Mucosa of rectum (tissue), 2 donors: ENCODE results near the gene HIPK4.

Experiments used
- H3K27ac ChIP-seq, 2 donors: one replicate each; pipeline ENCODE4 v1.7.0; 2013; ENCODE audit warnings: inconsistent platforms in 2 of 2, low read depth in 2 of 2, low read length in 2 of 2
- H3K27me3 ChIP-seq, 2 donors: one replicate each; pipeline ENCODE4 v1.7.0; 2013; ENCODE audit warnings: low read length in 2 of 2; ENCODE audit not compliant: control insufficient read depth in 2 of 2, insufficient read depth in 2 of 2
- H3K36me3 ChIP-seq, 2 donors: one replicate each; pipeline ENCODE4 v1.7.0; 2013; ENCODE audit warnings: low read length in 2 of 2; ENCODE audit not compliant: control insufficient read depth in 2 of 2, insufficient read depth in 2 of 2
- H3K4me1 ChIP-seq, 2 donors: one replicate each; pipeline ENCODE4 v1.7.0; 2013; ENCODE audit warnings: low read length in 2 of 2, mild to moderate bottlenecking in 1 of 2; ENCODE audit not compliant: control insufficient read depth in 2 of 2, insufficient read depth in 2 of 2
- H3K4me3 ChIP-seq, 2 donors: one replicate each; pipeline ENCODE4 v1.7.0; 2013; ENCODE audit warnings: low read length in 2 of 2
- H3K9ac ChIP-seq, 2 donors: one replicate each; pipeline ENCODE4 v1.7.0; 2013; ENCODE audit warnings: low read length in 2 of 2, low read depth in 1 of 2, mild to moderate bottlenecking in 1 of 2
- H3K9me3 ChIP-seq, 2 donors: one replicate each; pipeline ENCODE4 v1.7.0; 2013; ENCODE audit warnings: low read length in 2 of 2; ENCODE audit not compliant: control insufficient read depth in 2 of 2
- donor health status: healthy.
- donor health status: Normal muscosa, but diverticular disease.

The HIPK4 gene

DNA sequence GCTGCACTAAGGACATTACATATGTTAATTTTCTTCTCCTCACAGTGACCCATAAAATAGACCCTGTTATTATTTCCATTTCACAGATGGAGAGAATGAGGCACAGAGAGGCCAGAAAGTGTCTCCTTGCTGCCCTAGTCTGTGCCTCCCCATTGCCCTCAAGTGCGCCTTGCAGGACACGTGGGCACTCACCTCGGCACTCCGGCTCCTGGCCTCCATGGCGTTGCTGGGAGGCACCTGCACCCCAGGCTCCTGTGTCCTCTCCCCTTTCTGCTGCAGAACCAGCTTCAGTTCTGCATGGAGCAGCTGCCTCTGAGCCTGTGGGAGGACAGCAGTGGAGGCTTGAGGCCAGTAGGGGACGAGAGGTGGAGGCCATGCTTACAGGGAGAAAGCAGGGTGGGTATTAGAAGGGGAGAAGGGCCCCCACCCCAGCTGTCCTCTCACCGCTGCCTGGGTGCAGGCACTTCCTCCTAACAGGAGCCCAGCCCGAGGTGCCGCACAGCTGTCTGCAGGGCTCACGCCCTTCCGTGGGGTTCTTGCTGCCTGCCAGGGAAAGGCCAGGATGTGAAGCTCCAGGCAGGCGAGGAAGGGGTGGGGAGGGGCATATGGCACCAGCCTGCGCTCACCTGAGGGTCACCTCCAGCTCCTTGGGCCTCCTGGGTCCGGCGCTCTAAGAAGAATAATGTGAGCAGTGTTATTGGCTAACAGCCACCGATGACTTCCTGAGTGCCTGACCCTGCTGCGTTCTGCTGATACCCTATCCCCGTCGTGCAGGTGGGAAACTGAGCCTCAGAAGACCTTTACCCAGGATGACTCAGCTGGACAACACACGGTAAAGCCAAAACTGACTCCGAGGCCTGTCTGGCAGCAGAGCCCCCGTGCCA, 18.0 kb upstream of the HIPK4 start:
- Histone ChIP-seq H3K9ac (no peak overlapping the region), H3K27me3 (no peaks in the 10 kb centered on the region), H3K36me3 (no peaks in the 10 kb centered on the region), H3K4me1 (peaks cover 0 to 4% of the 10 kb centered on the region in 2 donors), H3K4me3 (no peak overlapping the region), H3K27ac (no peak overlapping the region), H3K9me3 (no peaks in the 10 kb centered on the region)

DNA sequence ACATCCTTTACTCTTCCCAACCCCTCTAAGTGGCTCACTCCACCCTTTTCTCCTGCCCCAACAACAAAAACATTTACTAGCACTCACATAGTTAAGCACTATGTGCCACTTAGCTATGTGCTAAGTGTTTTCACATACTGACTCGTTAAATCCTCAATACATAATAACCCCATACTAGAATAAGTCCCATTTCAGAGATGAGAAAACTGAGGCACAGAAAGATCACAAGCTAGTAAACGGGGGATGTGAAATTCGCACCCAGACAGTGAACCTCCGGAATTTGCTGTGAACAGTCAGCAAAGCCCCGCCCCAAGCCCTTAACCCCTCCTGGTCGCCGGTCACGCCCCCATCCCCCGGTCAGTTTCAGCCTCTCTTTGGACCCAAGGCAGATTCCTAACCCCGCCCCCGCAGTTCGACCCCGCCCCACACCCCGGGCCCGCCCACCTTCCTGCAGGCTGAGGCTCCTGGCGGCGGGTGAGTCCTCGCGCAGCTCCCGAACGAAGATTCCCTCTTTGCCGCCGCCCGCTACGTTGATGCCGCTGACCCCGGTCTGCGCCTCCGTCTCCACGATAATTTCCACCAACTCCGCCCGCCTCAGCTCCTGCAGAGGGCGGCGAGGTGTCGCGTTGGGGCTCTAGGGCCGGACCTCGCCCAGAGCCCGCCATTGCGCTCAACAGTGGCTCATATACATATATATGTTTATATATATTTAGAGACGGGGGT, 13.4 kb upstream of the HIPK4 start:
- H3K9me3 ChIP-seq: no peaks in the 10 kb centered on the region
- peak overlapping the region; percentile 56 to 68 for H3K9ac ChIP-seq
- no peaks in the 10 kb centered on the region for H3K36me3 ChIP-seq
- H3K4me1 ChIP-seq: peaks cover 0 to 4% of the 10 kb centered on the region in 2 donors
- H3K27me3 ChIP-seq: no peaks in the 10 kb centered on the region
- H3K27ac ChIP-seq: peak overlapping the region; percentile 59 to 78
- peak overlapping the region; percentile 62 to 71 for H3K4me3 ChIP-seq

DNA sequence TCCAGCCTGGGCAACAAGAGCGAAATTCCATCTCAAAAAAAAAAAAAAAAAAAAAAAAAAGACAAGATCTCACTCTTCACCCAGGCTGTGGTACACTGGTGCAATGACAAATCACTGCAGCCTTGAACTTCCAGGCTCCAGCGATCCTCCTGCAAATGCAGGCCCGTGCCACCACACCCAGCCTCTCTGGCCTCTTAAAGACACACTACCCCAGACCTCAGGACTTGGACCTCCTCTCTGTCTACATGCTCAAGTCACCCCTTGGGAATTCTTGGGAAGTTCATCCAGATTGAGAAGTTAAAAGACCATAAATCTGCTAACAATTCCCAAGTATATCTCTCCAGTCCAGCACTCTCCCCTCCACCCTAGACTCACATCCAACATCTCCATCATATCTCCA, 10.6 kb upstream of the HIPK4 start:
- Histone ChIP-seq H3K27ac (no peak overlapping the region), H3K36me3 (no peaks in the 10 kb centered on the region), H3K4me3 (no peak overlapping the region), H3K9me3 (no peaks in the 10 kb centered on the region), H3K9ac (no peak overlapping the region), H3K27me3 (no peaks in the 10 kb centered on the region), H3K4me1 (peaks cover 0 to 4% of the 10 kb centered on the region in 2 donors)

DNA sequence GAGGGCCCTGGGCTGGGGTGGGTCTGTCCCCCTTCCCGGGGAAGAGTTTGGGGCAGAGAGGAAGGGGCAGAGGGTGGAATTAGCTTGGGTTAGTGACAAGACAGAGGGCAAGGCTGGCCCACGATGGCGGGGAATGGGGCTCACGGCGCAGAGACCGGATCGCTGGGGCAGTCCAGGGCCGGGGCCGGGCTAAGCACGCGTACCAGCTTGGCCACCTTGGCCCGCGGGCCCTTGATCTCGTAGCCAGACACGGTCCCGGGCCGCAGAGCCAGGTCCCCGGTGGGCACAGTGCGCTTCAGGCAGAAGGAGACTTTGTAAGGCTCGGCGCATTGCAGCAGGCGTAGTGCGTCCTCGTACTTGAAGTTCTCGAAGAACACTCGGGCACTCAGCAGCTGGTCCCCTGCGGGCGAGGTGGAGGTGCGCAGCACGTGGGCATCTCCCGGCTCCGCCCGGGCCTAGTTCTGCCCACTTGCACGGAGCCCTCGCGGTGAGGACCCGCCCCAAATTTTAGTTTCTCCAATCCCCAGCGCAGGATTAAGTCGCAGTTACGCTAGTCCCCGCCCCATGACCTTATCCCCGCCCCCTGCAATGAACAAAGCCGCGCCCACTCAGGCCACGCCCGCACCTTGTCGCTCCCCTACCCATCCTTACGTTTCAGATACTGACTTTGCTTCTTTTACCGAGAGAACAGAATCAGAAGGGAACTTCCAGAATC, 8.6 kb upstream of the HIPK4 start:
- Histone ChIP-seq H3K4me3 (no peak overlapping the region), H3K36me3 (no peaks in the 10 kb centered on the region), H3K27me3 (no peaks in the 10 kb centered on the region), H3K27ac (no peak overlapping the region), H3K4me1 (peaks cover 0 to 4% of the 10 kb centered on the region in 2 donors), H3K9me3 (no peaks in the 10 kb centered on the region), H3K9ac (no peak overlapping the region)

DNA sequence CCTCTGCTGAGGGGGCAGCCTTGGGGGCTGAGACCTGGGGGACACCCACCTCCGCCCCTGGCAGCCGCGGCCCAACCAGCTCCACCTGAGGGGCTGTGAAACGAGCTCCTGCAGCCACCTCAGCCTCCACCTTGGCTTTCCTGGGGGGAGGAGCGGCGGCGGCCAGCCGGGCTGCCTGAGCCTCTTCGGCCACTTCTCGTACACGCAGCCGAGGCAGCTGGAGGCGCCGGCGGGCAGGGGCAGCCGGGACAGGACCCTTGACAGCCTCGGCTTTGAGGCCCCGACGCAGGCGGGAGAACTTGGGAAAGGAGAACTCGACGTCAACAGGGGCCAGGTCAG, 7.6 kb upstream of the HIPK4 start:
- Histone ChIP-seq H3K27ac (no peak overlapping the region), H3K9me3 (no peaks in the 10 kb centered on the region), H3K4me1 (peaks cover 0 to 4% of the 10 kb centered on the region in 2 donors), H3K9ac (no peak overlapping the region), H3K36me3 (no peaks in the 10 kb centered on the region), H3K4me3 (no peak overlapping the region), H3K27me3 (no peaks in the 10 kb centered on the region)

DNA sequence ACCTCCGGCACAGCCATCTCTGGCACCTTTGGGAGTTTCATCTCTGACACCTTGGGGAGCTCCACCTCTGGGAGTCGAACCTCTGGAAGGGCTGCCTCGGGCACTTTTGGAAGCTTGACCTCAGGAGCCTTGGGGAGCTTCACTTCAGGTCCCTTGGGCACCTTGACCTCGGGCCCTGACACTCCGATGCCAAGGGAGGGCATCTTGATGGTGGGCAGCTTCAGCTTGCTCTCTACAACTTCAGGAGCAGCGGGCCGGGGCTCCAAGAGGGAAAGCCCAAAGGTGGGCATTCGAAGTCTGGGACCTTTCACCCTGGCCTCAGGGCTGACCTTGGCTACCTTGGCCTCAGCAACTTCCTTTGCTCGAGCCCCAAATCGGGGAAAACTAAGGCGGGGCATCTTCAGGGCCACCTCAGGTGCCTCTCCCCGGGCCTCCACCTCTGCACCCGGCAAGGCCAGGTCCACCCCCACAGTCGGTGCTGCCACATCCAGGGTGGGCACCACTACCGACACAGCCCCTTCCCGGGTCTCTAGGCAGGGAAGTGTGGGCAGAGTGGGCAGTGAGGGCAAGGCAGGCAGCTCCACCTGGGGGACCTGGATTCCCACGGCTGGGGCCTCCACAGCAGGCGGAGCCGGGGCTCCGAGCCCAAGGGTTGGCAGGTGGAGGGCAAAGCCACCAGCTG, 7.0 kb upstream of the HIPK4 start:
- peaks cover 0 to 4% of the 10 kb centered on the region in 2 donors for H3K4me1 ChIP-seq
- no peaks in the 10 kb centered on the region for H3K27me3 ChIP-seq
- no peak overlapping the region for H3K9ac ChIP-seq
- H3K9me3 ChIP-seq: no peaks in the 10 kb centered on the region
- no peak overlapping the region for H3K4me3 ChIP-seq
- H3K36me3 ChIP-seq: no peaks in the 10 kb centered on the region
- no peak overlapping the region for H3K27ac ChIP-seq

DNA sequence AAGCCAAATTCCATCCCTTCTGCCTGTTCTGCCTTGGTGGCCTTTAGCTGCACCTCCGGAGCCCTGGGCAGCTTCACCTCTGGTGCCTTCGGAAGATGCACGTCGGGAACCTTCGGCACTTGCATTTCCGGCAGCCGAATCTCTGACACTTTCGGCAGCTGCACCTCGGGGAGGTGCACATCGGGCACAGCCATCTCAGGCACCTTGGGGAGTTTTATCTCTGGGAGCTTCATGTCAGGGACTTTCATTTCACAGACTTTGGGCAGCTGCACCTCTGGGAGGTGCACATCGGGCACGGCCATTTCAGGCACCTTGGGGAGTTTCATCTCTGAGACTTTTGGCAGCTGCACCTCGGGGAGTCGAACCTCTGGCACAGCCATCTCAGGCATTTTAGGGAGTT, 6.0 kb upstream of the HIPK4 start:
- no peak overlapping the region for H3K4me3 ChIP-seq
- no peaks in the 10 kb centered on the region for H3K36me3 ChIP-seq
- no peaks in the 10 kb centered on the region for H3K27me3 ChIP-seq
- H3K9me3 ChIP-seq: no peaks in the 10 kb centered on the region
- H3K27ac ChIP-seq: no peak overlapping the region
- H3K9ac ChIP-seq: no peak overlapping the region
- peaks cover 0 to 4% of the 10 kb centered on the region in 2 donors for H3K4me1 ChIP-seq

DNA sequence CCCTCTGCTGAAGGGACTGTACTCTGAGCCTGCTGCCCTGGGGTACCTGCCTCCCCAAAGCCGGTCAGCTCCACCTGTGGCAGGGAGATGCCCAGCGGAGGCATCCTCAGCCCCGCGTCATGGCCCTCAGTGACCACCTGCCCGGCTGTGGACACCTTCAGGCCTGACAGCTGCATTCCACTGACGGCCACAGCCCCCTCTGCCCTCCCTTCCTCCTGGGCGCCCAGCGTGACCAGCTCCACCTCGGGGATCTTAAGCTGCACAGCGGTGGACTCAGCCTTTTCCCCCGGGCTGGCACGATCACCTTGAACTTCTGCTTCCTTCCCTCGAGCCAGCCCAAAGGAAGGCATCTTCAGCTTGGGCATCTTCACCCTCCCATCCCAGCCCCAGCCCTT, 4.8 kb upstream of the HIPK4 start:
- H3K27ac ChIP-seq: no peak overlapping the region
- peaks cover 0 to 4% of the 10 kb centered on the region in 2 donors for H3K4me1 ChIP-seq
- H3K36me3 ChIP-seq: no peaks in the 10 kb centered on the region
- H3K27me3 ChIP-seq: no peaks in the 10 kb centered on the region
- H3K4me3 ChIP-seq: no peak overlapping the region
- no peak overlapping the region for H3K9ac ChIP-seq
- no peaks in the 10 kb centered on the region for H3K9me3 ChIP-seq

DNA sequence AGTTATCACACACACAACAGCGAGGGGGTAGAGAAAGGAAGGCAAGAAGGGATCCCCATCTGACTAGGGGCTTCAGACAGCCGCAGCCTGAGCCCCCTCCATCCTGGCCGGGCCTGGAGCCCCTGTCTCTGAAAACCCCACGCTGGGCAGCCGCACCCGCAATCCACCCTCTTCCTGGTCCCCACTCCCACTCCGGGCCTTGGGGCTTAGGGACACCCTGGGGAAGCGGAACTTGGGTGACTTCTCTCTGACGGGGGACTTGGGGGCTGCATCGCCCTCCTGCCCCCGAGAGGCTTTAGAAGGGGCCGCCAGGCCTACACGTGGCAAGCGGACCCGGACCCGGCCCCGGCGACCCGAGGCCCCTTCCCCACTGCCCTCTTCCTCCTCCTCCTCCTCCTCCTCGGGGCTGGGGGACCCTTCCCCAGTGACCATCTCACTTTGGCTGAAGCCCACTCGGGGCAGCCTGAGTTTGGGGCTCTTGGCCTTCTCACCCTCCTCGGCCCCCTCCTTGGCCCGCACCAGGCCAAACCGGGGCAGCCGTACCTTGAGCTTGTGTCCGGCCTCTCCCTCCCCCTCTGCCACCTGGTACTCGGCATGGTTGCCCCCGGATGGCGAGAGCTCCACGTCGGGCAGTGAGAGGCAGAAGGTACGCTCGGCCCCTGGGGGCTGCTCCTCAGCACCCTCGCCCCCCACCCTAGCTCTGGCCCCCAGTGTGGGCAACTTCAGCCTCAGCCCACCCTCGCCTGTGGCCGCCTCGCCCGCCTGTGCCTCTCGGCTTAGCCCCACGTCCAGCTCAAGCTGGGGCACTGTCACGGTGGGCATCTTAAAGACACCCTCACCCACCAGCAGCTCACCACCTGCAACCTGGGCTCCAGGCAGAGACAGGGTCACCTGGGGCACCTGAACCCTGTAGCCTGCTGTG, 4.2 kb upstream of the HIPK4 start:
- no peaks in the 10 kb centered on the region for H3K27me3 ChIP-seq
- no peak overlapping the region for H3K4me3 ChIP-seq
- H3K9ac ChIP-seq: no peak overlapping the region
- H3K4me1 ChIP-seq: peaks cover 0 to 4% of the 10 kb centered on the region in 2 donors
- H3K9me3 ChIP-seq: no peaks in the 10 kb centered on the region
- H3K27ac ChIP-seq: no peak overlapping the region
- H3K36me3 ChIP-seq: no peaks in the 10 kb centered on the region
